Measurements from ENCODE around the gene LZIC. TPM values are rescaled to one million over a fixed set of nuclear protein-coding genes. Genes with fewer than 3 reads are reported as not detected.

LZIC gene
- total RNA-seq, 1 donor from 2014 or later, result 54.9 TPM

DNA sequence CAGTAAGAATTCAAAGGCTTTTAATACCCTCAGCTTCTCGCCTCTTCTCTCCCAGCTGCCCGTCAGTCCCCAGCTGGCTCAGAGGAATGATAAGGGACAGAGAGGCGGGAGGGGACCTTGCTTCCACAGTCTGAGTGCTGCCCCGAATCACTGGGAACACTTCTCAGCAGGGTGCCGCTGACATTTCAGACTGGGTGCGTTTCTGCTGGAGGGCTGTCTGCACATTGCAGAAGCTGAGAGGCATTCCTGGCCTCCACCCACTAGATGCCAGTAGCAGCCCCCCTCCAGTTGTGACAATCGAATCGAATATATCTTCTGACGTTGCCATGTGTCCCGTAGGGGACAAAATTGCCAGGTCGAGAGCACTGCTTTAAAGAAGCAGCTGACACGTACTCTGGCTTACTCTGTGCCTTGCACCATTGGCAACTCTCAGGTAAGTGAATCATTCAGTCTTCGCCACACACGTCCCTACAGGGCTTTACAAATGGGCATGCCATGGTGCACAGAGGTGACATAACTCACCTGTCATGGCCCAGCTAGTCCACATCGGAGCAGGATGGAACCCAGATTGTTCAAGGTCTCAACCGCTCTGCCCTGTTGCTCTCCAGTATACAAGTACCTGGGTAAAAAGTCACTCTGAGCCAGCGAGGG lies 57.0 kb downstream of the LZIC start:
- no peak for DNase-seq (ENCODE audit: low spot score)

- DNase-seq (ENCODE audit: low spot score), result no peak
These were observed 58.4 kb downstream of the LZIC start for GRCh38 chr1:9884805-9885204.

DNA sequence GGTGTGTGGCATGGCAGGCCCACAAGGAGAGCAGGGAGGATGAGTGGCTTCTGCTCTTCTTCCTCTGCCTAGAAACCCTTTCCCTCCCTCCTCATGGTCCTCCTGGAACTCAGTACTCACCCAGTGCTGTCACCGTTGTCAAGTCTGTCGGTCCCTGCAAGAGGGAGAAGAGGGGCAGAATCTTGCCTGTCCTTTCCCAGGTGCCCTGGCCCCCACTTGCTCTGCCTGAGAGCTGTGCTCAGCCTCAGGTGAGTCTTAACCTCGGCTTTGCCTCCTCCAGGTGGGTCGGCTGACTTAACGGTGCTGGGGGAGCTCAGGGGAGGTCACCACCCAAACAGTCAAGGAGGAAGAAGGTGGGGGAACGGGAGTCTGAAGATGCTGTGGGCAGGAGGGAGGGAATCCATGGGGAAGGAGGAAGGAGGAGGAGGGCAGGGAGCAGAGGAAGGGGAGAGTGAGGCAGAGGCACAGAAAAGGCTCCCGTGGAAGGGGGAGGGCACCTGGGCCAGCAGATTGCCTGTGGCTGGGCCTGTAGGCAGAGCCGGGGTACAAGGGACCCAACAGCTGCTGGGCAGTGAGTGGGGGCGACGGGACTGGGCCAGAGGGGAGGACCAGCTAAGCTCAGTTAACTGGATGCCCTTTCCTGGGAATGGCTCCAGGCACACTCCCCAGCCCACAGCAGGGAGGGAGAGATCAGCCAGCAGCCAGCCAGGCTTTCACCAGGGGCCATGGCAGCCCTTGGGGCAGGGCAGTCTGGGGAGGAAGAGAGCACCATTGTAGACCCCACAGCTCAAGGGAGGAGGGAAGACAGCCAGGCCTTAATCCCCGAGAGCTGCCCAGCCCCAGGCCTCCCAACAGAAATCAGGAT lies 59.4 kb downstream of the LZIC start:
- DNase-seq (ENCODE audit: low spot score), result no peak

GRCh38 chr1:9882945-9883303 lies 60.3 kb downstream of the LZIC start:
- DNase-seq (ENCODE audit: low spot score), result no peak

GRCh38 chr1:9882296-9882944 lies 60.8 kb downstream of the LZIC start:
- DNase-seq (ENCODE audit: low spot score), result no peak

DNA sequence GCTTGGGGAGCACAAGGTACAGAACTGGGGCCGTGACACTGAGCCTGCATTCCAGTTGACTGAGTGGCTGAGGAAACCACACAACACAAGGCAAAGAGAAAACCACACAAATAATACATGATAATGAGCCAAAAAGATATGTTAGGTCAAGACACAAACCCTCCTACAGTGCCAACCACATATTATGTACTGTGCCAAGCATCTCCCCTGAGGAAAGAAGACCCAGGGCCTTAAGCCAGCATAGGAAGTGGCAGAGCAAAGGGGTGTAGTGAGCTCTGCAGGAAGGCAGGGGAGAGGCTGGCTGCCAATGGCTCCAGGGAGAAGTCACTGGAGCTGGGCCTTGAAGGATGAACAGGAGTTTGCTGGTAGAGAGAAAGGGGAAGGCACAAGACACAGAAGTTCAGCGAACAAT lies 61.3 kb downstream of the LZIC start:
- DNase-seq (ENCODE audit: low spot score), result no peak

Other genes with a start within 250 kb of the LZIC start
- gene CLSTN1, start 119.4 kb downstream of the LZIC start, total RNA-seq (ENCODE audit: insufficient read depth, low replicate concordance), result 92.0 TPM
- 63.8 TPM for gene CTNNBIP1, start 33.1 kb downstream of the LZIC start, total RNA-seq (ENCODE audit: insufficient read depth, low replicate concordance)
- gene NMNAT1, start 84 bp upstream of the LZIC start, total RNA-seq (ENCODE audit: insufficient read depth, low replicate concordance), result 15.9 TPM
- not detected for gene RBP7, start 53.8 kb upstream of the LZIC start, total RNA-seq (ENCODE audit: insufficient read depth, low replicate concordance)
- 36.4 TPM for gene UBE4B, start 89.6 kb upstream of the LZIC start, total RNA-seq (ENCODE audit: insufficient read depth, low replicate concordance)

All from umbilical cord (tissue), 2 donors.